K562 (cell line): Measurements from ENCODE around the gene POLL. TPM values are rescaled to one million over a fixed set of nuclear protein-coding genes. Genes with fewer than 3 reads are reported as not detected.

Experiments used
- BCL6 ChIP-seq: fragments of 250-450 bp; sonication (Bioruptor Pico); IDR thresholded peaks from 2 replicates; pipeline ENCODE4 v1.4.0; 2020
- C11orf30 ChIP-seq: fragments of 450-650 bp; IDR thresholded peaks from 2 replicates; pipeline ENCODE4 v1.6.1; 2016; ENCODE audit warnings: low read depth, mild to moderate bottlenecking
- CC2D1A ChIP-seq: fragments of 450-650 bp; IDR thresholded peaks from 2 replicates; pipeline ENCODE4 v1.6.1; 2017; ENCODE audit warnings: mild to moderate bottlenecking
- HEY1 ChIP-seq: fragments of 250-450 bp; sonication (Bioruptor Pico); IDR thresholded peaks from 2 replicates; pipeline ENCODE4 v1.5.0; 2020; ENCODE audit warnings: mild to moderate bottlenecking, moderate library complexity, borderline replicate concordance
- JUND ChIP-seq, 2 experiments: IDR thresholded peaks; 2 replicates in 1 of 2; 3 replicates in 1 of 2; pipeline ENCODE4 v1.6.1; 2011; ENCODE audit warnings: borderline replicate concordance in 2 of 2, low read depth in 2 of 2, low read length in 2 of 2, improper control_type of control experiment in 1 of 2, missing biosample characterization in 1 of 2, missing genetic modification characterization in 1 of 2, missing genetic modification reagents in 1 of 2
- MTF1 ChIP-seq: fragments of 250-450 bp; sonication (Bioruptor Pico); IDR thresholded peaks from 2 replicates; pipeline ENCODE4 v1.9.0; 2021; ENCODE audit warnings: moderate library complexity, mild to moderate bottlenecking, inconsistent platforms, borderline replicate concordance
- NR2F6 ChIP-seq: fragments of 450-650 bp; formaldehyde crosslinking; IDR thresholded peaks from 2 replicates; pipeline ENCODE4 v1.4.0; 2020; ENCODE audit warnings: mild to moderate bottlenecking
- POLR2AphosphoS5 ChIP-seq: IDR thresholded peaks from 2 replicates; pipeline ENCODE4 v1.6.1; 2011; ENCODE audit warnings: mild to moderate bottlenecking, low read depth, low read length, moderate library complexity; ENCODE audit not compliant: control insufficient read depth, insufficient read depth
- THRAP3 ChIP-seq: fragments of 450-650 bp; IDR thresholded peaks from 2 replicates; pipeline ENCODE4 v1.6.1; 2016; ENCODE audit warnings: mild to moderate bottlenecking, inconsistent platforms, borderline replicate concordance
- TSC22D4 ChIP-seq: fragments of 450-650 bp; IDR thresholded peaks from 2 replicates; pipeline ENCODE4 v1.6.1; 2016; ENCODE audit warnings: missing genetic modification characterization, missing biosample characterization, control low read depth
- ZNF311 ChIP-seq: fragments of 250-450 bp; sonication (Bioruptor Pico); IDR thresholded peaks from 2 replicates; pipeline ENCODE4 v1.4.0; 2020; ENCODE audit warnings: mild to moderate bottlenecking, moderate library complexity
- ZNF398 ChIP-seq: fragments of 250-450 bp; sonication (Bioruptor Pico); IDR thresholded peaks from 2 replicates; pipeline ENCODE4 v1.8.0; 2021; ENCODE audit warnings: moderate library complexity, mild to moderate bottlenecking, inconsistent platforms
- polyA plus RNA-seq, 8 experiments: library from polyadenylated mRNA; depleted of rRNA in 4 of 8; stranded (reverse) in 5 of 8; unstranded in 3 of 8; fragments of >200 nt; fragmentation: Nextera tagmentation in 2 of 8; fragmentation: Illumina TruSeq in 1 of 8; extraction: Ambion mirVana in 2 of 8; extraction: Trizol in 1 of 8; gene quantifications; 2 replicates each; pipeline versions ENCODE4 v1.2.1 to v1.2.3, GENCODE V29; 2011 to 2014; ENCODE audit warnings: inconsistent platforms in 1 of 8, missing spikeins in 1 of 8
- total RNA-seq, 7 experiments: library from RNA; depleted of rRNA in 6 of 7; stranded (reverse); fragments of >200 nt in 6 of 7; fragmentation: Illumina TruSeq in 2 of 7; extraction: Trizol in 2 of 7; gene quantifications; 2 replicates each; pipeline versions ENCODE4 v1.2.1 to v1.2.3, GENCODE V29; 2011 to 2021; ENCODE audit warnings: low replicate concordance in 1 of 7
- TF ChIP-seq, protein P1 (sequence below), 2 experiments: fragments of 450-650 bp; IDR thresholded peaks; 2 replicates each; pipeline ENCODE4 v1.6.1; 2016; ENCODE audit warnings: mild to moderate bottlenecking in 2 of 2, borderline replicate concordance in 1 of 2, low read depth in 1 of 2, moderate library complexity in 1 of 2
- TF ChIP-seq, protein P2 (sequence below): fragments of 250-450 bp; sonication (Bioruptor Pico); IDR thresholded peaks from 2 replicates; pipeline ENCODE4 v1.8.0; 2021; ENCODE audit warnings: mild to moderate bottlenecking, moderate library complexity
- TF ChIP-seq, protein P3 (sequence below): fragments of 250-450 bp; sonication (Bioruptor Pico); IDR thresholded peaks from 2 replicates; pipeline ENCODE4 v1.5.0; 2021

POLL gene
- total and polyA plus RNA-seq, 9 of the 15 experiments (the other 6 are each of a cell fraction or from before 2014, with no cell fraction given), result 1.2 to 18.7 (median 10.9) TPM

DNA sequence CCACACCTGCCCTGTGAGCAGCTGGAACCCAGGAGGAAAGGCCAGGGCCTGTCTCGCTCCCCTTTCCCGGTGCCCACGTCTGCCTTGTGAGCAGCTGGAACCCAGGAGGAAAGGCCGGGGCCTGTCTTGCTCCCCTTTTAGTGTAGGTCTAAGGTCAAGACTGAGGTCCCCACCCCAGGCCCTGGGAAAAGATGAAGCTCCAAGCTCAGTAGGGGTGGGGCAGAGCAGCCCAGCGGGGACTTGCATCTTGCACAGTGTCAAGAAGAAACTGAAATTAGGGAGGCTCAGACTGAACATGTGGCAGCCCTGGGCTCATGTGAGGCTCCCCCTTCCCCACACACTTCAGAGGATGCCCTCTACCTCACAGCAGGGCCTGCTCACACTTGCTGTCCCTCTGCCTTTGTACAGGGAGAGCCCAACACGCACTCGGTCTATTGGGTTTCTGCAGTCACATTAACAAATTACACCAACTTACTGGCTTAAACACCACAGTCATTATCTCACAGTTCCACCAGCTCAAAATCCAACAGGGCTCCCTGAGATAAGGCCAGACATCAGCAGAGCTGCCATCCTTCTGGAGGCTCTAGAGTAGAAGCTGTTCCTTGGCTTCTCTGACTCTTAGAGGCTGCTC is 12.4 kb downstream of the POLL start (continued):
- TF ChIP-seq ZNF398 (CRISPR knock-in tag) (no peak), THRAP3 (no peak), TSC22D4 (tag) (no peak), NR2F6 (CRISPR knock-in tag) (no peak), JUND (IDR thresholded peaks at IDR 0.05; ENCODE audit: borderline replicate concordance, low read depth, low read length) (no peak; the same call in 1 of the 2 replicates), JUND (tag; IDR thresholded peaks at IDR 0.05; ENCODE audit: borderline replicate concordance, low read depth, low read length) (peak; percentile 17; the same call in 1 of the 3 replicates), HEY1 (CRISPR knock-in tag) (no peak), ZNF311 (no peak), POLR2AphosphoS5 (peak; percentile 95), BCL6 (no peak), CC2D1A (peak; percentile 85; the same call in 1 of the 2 replicates), C11orf30 (no peak), MTF1 (CRISPR knock-in tag) (no peak)
- TF ChIP-seq, protein P1, sequence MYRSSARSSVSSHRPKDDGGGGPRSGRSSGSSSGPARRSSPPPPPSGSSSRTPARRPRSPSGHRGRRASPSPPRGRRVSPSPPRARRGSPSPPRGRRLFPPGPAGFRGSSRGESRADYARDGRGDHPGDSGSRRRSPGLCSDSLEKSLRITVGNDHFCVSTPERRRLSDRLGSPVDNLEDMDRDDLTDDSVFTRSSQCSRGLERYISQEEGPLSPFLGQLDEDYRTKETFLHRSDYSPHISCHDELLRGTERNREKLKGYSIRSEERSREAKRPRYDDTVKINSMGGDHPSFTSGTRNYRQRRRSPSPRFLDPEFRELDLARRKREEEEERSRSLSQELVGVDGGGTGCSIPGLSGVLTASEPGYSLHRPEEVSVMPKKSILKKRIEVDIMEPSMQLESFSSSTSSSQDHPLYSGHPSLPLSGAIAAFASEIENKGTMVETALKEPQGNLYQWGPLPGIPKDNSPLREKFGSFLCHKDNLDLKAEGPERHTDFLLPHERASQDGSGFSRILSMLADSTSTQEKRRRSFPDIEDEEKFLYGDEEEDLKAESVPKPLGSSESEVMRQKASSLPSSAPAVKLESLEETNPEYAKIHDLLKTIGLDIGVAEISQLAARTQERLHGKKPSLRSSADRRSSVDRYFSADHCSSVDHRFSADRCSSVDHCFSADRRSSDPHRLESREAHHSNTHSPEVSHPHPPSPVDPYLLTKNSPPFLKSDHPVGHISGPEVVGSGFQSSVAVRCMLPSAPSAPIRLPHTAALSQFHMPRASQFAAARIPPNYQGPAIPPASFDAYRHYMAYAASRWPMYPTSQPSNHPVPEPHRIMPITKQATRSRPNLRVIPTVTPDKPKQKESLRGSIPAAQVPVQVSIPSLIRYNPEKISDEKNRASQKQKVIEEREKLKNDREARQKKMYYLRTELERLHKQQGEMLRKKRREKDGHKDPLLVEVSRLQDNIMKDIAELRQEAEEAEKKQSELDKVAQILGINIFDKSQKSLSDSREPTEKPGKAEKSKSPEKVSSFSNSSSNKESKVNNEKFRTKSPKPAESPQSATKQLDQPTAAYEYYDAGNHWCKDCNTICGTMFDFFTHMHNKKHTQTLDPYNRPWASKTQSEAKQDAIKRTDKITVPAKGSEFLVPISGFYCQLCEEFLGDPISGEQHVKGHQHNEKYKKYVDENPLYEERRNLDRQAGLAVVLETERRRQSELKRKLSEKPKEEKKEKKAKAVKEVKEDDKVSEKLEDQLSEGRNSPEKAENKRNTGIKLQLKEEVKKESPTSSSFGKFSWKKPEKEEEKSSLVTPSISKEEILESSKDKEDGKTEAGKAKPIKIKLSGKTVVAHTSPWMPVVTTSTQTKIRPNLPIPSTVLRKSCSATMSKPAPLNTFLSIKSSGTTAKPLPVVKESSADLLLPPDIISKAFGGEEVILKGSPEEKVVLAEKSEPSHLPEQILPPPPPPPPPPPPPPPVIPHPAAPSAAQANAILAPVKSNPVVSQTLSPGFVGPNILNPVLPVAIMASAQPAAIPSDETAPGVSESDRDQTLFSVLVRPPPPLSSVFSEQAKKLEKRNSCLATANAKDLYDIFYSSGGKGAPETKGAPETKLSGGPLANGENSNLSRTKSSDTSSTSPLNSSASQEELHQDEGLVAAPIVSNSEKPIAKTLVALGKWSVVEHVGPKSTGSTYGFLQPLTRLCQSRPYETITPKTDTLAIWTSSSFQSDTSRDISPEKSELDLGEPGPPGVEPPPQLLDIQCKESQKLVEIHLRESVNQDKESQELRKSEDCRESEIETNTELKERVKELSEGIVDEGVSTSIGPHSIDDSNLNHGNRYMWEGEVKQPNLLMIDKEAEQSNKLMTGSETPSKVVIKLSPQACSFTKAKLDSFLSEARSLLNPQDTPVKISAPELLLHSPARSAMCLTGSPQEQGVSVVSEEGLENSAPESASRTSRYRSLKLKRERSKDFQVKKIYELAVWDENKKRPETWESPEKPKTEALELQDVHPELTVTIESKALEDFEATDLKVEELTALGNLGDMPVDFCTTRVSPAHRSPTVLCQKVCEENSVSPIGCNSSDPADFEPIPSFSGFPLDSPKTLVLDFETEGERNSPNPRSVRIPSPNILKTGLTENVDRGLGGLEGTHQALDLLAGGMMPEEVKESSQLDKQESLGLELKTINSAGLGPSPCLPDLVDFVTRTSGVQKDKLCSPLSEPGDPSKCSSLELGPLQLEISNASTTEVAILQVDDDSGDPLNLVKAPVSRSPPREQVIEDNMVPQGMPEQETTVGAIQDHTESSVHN (IDR thresholded peaks at IDR 0.05; ENCODE audit: borderline replicate concordance in 1 of 2, low read depth in 1 of 2), result no peak
- TF ChIP-seq, protein P2, sequence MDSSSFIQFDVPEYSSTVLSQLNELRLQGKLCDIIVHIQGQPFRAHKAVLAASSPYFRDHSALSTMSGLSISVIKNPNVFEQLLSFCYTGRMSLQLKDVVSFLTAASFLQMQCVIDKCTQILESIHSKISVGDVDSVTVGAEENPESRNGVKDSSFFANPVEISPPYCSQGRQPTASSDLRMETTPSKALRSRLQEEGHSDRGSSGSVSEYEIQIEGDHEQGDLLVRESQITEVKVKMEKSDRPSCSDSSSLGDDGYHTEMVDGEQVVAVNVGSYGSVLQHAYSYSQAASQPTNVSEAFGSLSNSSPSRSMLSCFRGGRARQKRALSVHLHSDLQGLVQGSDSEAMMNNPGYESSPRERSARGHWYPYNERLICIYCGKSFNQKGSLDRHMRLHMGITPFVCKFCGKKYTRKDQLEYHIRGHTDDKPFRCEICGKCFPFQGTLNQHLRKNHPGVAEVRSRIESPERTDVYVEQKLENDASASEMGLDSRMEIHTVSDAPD (CRISPR knock-in tag), result no peak
- TF ChIP-seq, protein P3, sequence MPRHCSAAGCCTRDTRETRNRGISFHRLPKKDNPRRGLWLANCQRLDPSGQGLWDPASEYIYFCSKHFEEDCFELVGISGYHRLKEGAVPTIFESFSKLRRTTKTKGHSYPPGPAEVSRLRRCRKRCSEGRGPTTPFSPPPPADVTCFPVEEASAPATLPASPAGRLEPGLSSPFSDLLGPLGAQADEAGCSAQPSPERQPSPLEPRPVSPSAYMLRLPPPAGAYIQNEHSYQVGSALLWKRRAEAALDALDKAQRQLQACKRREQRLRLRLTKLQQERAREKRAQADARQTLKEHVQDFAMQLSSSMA (CRISPR knock-in tag), result no peak
